GM13977 (cell line): ENCODE results near the gene IGSF5.

ENCODE experiments used
- DNase-seq: peaks from one replicate; pipeline ENCODE4 v3.0.0; 2012; ENCODE audit warnings: low spot score
- CTCF ChIP-seq: IDR thresholded peaks from 2 replicates; pipeline ENCODE4 v1.5.1; 2012; ENCODE audit warnings: mild to moderate bottlenecking, control low read depth; ENCODE audit not compliant: insufficient read depth; ENCODE audit errors: extremely low read depth, missing control alignments
- in situ Hi-C: fragments of 300-500 bp; cut with MboI; formaldehyde crosslinking; loops from one replicate; pipeline ENCODE4 v1.12.0; 2022; ENCODE audit warnings: low sequenced_read_pairs, low pct_unique_long_range_greater_than_20kb, mixed read lengths, inconsistent platforms; ENCODE audit not compliant: unreplicated experiment

IGSF5 gene

DNA sequence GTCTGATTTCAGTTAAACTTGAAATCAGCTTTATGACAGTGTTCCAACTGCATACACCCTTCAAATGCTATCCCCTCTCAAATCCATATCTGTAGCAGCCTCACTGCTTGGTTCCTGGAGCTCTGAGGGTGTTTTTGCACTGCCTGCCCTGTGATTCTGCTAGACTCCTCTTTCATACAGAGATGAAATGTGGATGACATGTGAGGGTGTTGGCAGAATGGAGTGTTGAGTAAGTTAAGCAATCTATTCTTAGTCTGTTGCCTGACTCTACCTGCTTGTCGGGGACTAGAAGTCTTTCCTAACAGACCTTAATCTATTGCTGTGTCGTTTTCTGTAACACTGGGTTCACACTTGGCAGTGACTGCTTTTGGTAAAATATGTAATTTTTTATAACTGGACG is 9.8 kb downstream of the IGSF5 start:
- DNase-seq = no peak
- no peak for TF ChIP-seq CTCF
- in situ Hi-C loops = no loop called here

DNA sequence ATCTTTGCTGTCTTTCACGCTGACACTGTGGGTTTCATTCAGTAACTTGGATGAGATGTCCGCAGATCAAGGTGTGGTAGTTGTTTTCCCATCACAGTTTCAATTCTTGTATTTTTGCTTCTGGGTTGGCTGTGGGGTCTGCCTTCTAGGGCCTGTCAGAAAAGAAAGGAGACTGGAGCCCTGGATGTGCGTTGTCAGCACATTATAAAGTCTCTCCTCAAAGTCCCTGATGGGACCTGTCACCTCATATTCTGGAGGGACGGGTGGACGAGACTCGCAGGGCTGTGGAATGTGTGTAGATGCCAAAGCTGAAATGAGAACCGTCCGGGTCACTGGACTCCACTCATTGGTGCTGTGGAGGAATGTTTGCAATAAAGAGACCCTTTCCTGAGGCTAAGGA is 11.3 kb downstream of the IGSF5 start:
- in situ Hi-C loops = no loop called here
- no peak for DNase-seq
- TF ChIP-seq CTCF = no peak

DNA sequence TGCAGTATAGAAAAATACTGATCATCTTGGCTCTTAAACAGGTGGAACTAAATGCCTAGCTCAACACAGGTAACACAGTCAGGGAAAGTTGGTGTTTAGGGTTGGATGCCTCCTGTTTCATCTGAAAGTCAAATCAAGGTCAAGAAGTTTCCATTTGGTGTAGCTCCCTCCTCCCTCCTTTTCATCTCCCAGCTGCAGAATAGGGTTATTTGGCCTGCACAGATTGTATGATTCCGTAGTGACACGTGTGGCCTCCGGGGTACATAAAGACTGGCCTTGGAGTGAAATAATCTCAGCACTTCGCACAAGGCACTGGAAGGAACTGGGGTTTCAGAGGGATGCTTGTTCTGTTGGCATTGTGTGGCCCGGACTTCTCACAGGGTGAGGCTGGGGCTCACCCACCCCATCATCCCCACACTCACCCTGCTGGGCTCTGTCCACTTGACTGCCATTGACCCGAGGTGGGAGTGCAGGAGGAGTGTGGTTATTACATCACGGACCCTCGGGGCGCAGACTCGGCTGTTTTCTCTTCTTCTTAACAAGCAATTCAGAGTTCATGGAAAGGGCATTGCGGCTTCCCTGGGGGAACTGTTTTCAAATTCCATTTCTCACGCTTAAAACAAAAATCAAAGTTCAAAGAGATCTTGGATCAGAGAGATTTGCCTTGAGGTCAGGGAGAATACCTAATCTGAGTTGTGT is 18.4 kb downstream of the IGSF5 start:
- in situ Hi-C loops = no loop called here
- TF ChIP-seq CTCF = no peak
- no peak for DNase-seq

DNA sequence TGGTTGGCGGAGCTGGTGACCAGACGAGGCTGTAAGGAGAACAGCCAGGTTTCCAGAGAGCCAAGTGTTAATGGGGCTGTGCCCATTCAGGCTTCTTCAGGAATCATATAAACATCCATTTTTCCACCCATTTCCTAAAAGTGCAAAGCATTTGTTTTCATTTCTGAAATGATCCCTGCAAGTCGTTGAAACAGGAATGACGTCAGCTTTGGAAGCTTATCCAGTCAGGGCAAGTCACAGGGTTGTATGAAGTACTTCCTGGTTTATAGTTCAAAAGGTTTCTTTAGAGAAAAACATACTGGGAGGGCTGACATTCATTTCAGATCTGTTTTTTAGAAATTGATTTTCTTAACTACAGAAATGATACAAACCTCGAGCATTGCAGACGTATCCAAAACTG is 29.2 kb downstream of the IGSF5 start:
- no peak for TF ChIP-seq CTCF
- in situ Hi-C loops = no loop called here
- DNase-seq = no peak

- no peak for TF ChIP-seq CTCF
- no peak for DNase-seq
- in situ Hi-C loops = no loop called here
Measured at GRCh38 chr21:39775816-39776215, 30.8 kb downstream of the IGSF5 start.

GRCh38 chr21:39776589-39776988 is 31.6 kb downstream of the IGSF5 start:
- no peak for TF ChIP-seq CTCF
- in situ Hi-C loops = no loop called here
- DNase-seq = no peak

DNA sequence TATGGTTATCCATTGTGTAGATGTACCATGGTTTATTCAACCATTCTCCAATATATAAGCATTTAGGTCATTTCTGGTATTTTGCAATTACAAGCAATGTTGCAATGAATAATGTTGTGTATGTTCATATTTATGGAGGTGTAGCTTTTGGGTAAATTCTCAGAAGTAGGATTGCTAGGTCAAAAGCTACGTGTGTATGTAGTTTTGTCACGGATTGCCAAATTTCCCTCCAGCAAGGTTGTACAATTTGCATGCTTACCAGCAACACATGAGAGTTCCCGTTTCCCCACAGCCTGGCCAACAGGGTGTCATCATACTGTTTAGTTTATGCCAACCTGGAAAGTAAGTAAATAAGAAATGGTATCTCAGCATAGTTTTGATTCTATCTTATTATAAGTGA is 36.3 kb downstream of the IGSF5 start:
- in situ Hi-C loops = no loop called here

More for the DNA sequence above, 36.3 kb downstream of the IGSF5 start:
- no peak for DNase-seq
- no peak for TF ChIP-seq CTCF
